Adrenal gland (tissue), 5 donors: ENCODE data around the gene UBTF.

Source experiments
- POLR2A ChIP-seq, 2 donors: fragments of 450-650 bp; IDR thresholded peaks; one replicate each; pipeline ENCODE4 v1.6.1; 2017; ENCODE audit warnings: antibody characterized with exemption in 2 of 2, mild to moderate bottlenecking in 2 of 2, moderate library complexity in 1 of 2
- TF ChIP-seq, protein P1 (sequence below), 6 experiments: fragments of 450-650 bp in 4 of 6; fragments of 200-600 bp in 2 of 6; sonication (generic) in 1 of 6; IDR thresholded peaks; 1 replicate in 5 of 6; 2 replicates in 1 of 6; pipeline versions ENCODE4 v1.5.1 to v1.8.0; 2016 to 2021; ENCODE audit warnings: antibody characterized with exemption in 6 of 6, mild to moderate bottlenecking in 2 of 6, moderate library complexity in 1 of 6
- donor health status: DM: no; HTN: no; CAD: no.

DNA sequence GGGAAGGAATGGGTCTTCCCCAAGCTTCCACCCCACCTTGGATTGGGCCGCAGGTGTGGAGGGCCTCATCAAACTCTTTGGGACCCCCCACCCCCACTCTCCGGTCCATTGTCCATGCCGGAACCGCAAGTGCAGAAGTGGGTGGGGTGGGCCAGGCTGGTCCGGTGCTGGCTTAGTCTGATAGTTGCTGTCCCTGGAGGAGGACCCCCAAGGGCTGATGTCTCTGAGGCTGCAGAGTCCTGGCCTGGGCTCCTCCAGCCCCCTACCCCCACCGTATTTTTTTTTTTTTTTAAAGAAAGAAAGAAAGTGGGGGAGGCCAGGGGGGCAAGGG lies 12.7 kb downstream of the UBTF start:
- TF ChIP-seq, protein P1, sequence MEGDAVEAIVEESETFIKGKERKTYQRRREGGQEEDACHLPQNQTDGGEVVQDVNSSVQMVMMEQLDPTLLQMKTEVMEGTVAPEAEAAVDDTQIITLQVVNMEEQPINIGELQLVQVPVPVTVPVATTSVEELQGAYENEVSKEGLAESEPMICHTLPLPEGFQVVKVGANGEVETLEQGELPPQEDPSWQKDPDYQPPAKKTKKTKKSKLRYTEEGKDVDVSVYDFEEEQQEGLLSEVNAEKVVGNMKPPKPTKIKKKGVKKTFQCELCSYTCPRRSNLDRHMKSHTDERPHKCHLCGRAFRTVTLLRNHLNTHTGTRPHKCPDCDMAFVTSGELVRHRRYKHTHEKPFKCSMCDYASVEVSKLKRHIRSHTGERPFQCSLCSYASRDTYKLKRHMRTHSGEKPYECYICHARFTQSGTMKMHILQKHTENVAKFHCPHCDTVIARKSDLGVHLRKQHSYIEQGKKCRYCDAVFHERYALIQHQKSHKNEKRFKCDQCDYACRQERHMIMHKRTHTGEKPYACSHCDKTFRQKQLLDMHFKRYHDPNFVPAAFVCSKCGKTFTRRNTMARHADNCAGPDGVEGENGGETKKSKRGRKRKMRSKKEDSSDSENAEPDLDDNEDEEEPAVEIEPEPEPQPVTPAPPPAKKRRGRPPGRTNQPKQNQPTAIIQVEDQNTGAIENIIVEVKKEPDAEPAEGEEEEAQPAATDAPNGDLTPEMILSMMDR (IDR thresholded peaks at IDR 0.05): no peak
- TF ChIP-seq POLR2A (IDR thresholded peaks at IDR 0.05): no peak
